WTC11 (cell line): ENCODE data around the gene SMAP1. TPM values are rescaled to one million over a fixed set of nuclear protein-coding genes. Genes with fewer than 3 reads are reported as not detected.

ENCODE experiments used
- ATAC-seq: fragments of 200-7000 bp; cut with Tn5 transposase; 2 replicates; pipeline ENCODE4 v1.10.0; 2021; ENCODE audit warnings: mild to moderate bottlenecking, moderate library complexity
- CTCF ChIA-PET: fragments of 300-600 bp; sonication (Branson Sonifier 250); formaldehyde crosslinking; loops from one replicate; lab custom pipeline; 2021; ENCODE audit warnings: antibody characterized with exemption; lab: Charles Lee
- POLR2A ChIA-PET: fragments of 350-600 bp; sonication (Branson Sonifier 250); formaldehyde crosslinking; loops from one replicate; lab custom pipeline; 2021; ENCODE audit warnings: antibody characterized with exemption; lab: Charles Lee
- DNase-seq: peaks from one replicate; pipeline ENCODE4 v3.0.0; 2021; ENCODE audit warnings: low spot score
- H3K27ac Mint-ChIP-seq: 2 replicates; pipeline ENCODE4 v1.8.0; 2021; ENCODE audit warnings: mixed read lengths
- H3K27me3 Mint-ChIP-seq: 2 replicates; pipeline ENCODE4 v1.8.0; 2021; ENCODE audit warnings: low read depth, mild to moderate bottlenecking, moderate library complexity, mixed read lengths
- H3K36me3 Mint-ChIP-seq: 2 replicates; pipeline ENCODE4 v1.8.0; 2021; ENCODE audit warnings: mixed read lengths
- H3K4me1 Mint-ChIP-seq: 2 replicates; pipeline ENCODE4 v1.8.0; 2022; ENCODE audit warnings: mixed read lengths
- H3K4me3 Mint-ChIP-seq: 2 replicates; pipeline ENCODE4 v1.8.0; 2021; ENCODE audit warnings: mild to moderate bottlenecking, moderate library complexity, mixed read lengths
- H3K9me3 Mint-ChIP-seq: 2 replicates; pipeline ENCODE4 v1.8.0; 2021; ENCODE audit warnings: mixed read lengths
- AR ChIP-seq: fragments of 250-450 bp; sonication (Bioruptor Pico); IDR thresholded peaks from 2 replicates; pipeline ENCODE4 v1.9.0; 2021; ENCODE audit warnings: mild to moderate bottlenecking
- CBFB ChIP-seq: sonication (generic); formaldehyde crosslinking; IDR thresholded peaks from 2 replicates; pipeline ENCODE4 v1.8.1; 2022; ENCODE audit warnings: mild to moderate bottlenecking, low read depth, missing genetic modification reagents
- ESRRA ChIP-seq: sonication (generic); formaldehyde crosslinking; IDR thresholded peaks from 2 replicates; pipeline ENCODE4 v1.8.1; 2022; ENCODE audit warnings: mild to moderate bottlenecking, missing genetic modification reagents, borderline replicate concordance
- HMGXB4 ChIP-seq: sonication (generic); formaldehyde crosslinking; IDR thresholded peaks from 2 replicates; pipeline ENCODE4 v1.8.1; 2023; ENCODE audit warnings: mild to moderate bottlenecking, moderate library complexity, missing genetic modification reagents
- IRF2 ChIP-seq: sonication (generic); formaldehyde crosslinking; IDR thresholded peaks from 2 replicates; pipeline ENCODE4 v1.8.0; 2022; ENCODE audit warnings: low read depth, missing genetic modification reagents, borderline replicate concordance
- MXD4 ChIP-seq: fragments of 250-450 bp; sonication (Bioruptor Pico); IDR thresholded peaks from 2 replicates; pipeline ENCODE4 v1.8.0; 2021; ENCODE audit warnings: mild to moderate bottlenecking, moderate library complexity, borderline replicate concordance
- NFE2L1 ChIP-seq: sonication (generic); formaldehyde crosslinking; IDR thresholded peaks from 2 replicates; pipeline ENCODE4 v1.8.1; 2023; ENCODE audit warnings: missing genetic modification reagents
- NR2C2 ChIP-seq: sonication (generic); formaldehyde crosslinking; IDR thresholded peaks from 2 replicates; pipeline ENCODE4 v1.8.0; 2022; ENCODE audit warnings: mild to moderate bottlenecking, missing genetic modification reagents
- SMAD3 ChIP-seq: sonication (generic); formaldehyde crosslinking; IDR thresholded peaks from 2 replicates; pipeline ENCODE4 v1.8.0; 2022; ENCODE audit warnings: missing genetic modification reagents, mild to moderate bottlenecking, borderline replicate concordance
- SMAD4 ChIP-seq: sonication (generic); formaldehyde crosslinking; IDR thresholded peaks from 2 replicates; pipeline ENCODE4 v1.8.0; 2022; ENCODE audit warnings: mild to moderate bottlenecking, missing genetic modification reagents
- SOX15 ChIP-seq: fragments of 250-450 bp; sonication (Bioruptor Pico); IDR thresholded peaks from 2 replicates; pipeline ENCODE4 v1.9.0; 2021; ENCODE audit warnings: mild to moderate bottlenecking
- TEAD1 ChIP-seq: sonication (generic); formaldehyde crosslinking; IDR thresholded peaks from 2 replicates; pipeline ENCODE4 v1.8.0; 2022; ENCODE audit warnings: mild to moderate bottlenecking, missing genetic modification reagents
- TEAD4 ChIP-seq: sonication (generic); formaldehyde crosslinking; IDR thresholded peaks from 2 replicates; pipeline ENCODE4 v1.8.0; 2022; ENCODE audit warnings: mild to moderate bottlenecking, missing genetic modification reagents
- ZBTB21 ChIP-seq: sonication (generic); formaldehyde crosslinking; IDR thresholded peaks from 2 replicates; pipeline ENCODE4 v1.8.1; 2023; ENCODE audit warnings: mild to moderate bottlenecking, missing genetic modification reagents, borderline replicate concordance
- ZNF263 ChIP-seq: sonication (generic); formaldehyde crosslinking; IDR thresholded peaks from 2 replicates; pipeline ENCODE4 v1.8.1; 2022; ENCODE audit warnings: low read depth, mild to moderate bottlenecking, moderate library complexity, missing genetic modification reagents
- ZNF512 ChIP-seq: sonication (generic); formaldehyde crosslinking; IDR thresholded peaks from 2 replicates; pipeline ENCODE4 v1.8.1; 2022; ENCODE audit warnings: missing genetic modification reagents, borderline replicate concordance
- total RNA-seq: library from RNA; stranded (reverse); gene quantifications from 3 replicates; pipeline ENCODE4 v1.2.3, GENCODE V29; 2021
- TF ChIP-seq, protein P1 (sequence below): sonication (generic); formaldehyde crosslinking; IDR thresholded peaks from 2 replicates; pipeline ENCODE4 v1.8.0; 2022; ENCODE audit warnings: mild to moderate bottlenecking, missing genetic modification reagents
- TF ChIP-seq, protein P2 (sequence below): fragments of 250-450 bp; sonication (Bioruptor Pico); IDR thresholded peaks from 2 replicates; pipeline ENCODE4 v1.8.0; 2021; ENCODE audit warnings: mild to moderate bottlenecking
- TF ChIP-seq, protein P3 (sequence below): sonication (generic); formaldehyde crosslinking; IDR thresholded peaks from 2 replicates; pipeline ENCODE4 v1.8.1; 2023; ENCODE audit warnings: mild to moderate bottlenecking, missing genetic modification reagents
- TF ChIP-seq, protein P4 (sequence below): fragments of 250-450 bp; sonication (Bioruptor Pico); IDR thresholded peaks from 2 replicates; pipeline ENCODE4 v1.9.0; 2021; ENCODE audit warnings: mild to moderate bottlenecking
- TF ChIP-seq, protein P5 (sequence below): fragments of 250-450 bp; sonication (Bioruptor Pico); IDR thresholded peaks from 2 replicates; pipeline ENCODE4 v1.9.0; 2021; ENCODE audit warnings: mild to moderate bottlenecking, borderline replicate concordance

The SMAP1 gene
- total RNA-seq, 1 experiment from 2014 or later: 29.0 TPM

- ChIA-PET CTCF (no interaction called here), POLR2A (interaction anchor here (0.7 kb wide), 1 partner anchor 108 kb away, joined by 5 read pairs; no protein-coding TSS in a partner anchor)
- no peaks in the 10 kb centered on the region for H3K9me3 Mint-ChIP-seq
- TF ChIP-seq, protein P1, sequence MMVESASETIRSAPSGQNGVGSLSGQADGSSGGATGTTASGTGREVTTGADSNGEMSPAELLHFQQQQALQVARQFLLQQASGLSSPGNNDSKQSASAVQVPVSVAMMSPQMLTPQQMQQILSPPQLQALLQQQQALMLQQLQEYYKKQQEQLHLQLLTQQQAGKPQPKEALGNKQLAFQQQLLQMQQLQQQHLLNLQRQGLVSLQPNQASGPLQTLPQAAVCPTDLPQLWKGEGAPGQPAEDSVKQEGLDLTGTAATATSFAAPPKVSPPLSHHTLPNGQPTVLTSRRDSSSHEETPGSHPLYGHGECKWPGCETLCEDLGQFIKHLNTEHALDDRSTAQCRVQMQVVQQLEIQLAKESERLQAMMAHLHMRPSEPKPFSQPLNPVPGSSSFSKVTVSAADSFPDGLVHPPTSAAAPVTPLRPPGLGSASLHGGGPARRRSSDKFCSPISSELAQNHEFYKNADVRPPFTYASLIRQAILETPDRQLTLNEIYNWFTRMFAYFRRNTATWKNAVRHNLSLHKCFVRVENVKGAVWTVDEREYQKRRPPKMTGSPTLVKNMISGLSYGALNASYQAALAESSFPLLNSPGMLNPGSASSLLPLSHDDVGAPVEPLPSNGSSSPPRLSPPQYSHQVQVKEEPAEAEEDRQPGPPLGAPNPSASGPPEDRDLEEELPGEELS (CRISPR knock-in tag): no peak
- TF ChIP-seq, protein P2, sequence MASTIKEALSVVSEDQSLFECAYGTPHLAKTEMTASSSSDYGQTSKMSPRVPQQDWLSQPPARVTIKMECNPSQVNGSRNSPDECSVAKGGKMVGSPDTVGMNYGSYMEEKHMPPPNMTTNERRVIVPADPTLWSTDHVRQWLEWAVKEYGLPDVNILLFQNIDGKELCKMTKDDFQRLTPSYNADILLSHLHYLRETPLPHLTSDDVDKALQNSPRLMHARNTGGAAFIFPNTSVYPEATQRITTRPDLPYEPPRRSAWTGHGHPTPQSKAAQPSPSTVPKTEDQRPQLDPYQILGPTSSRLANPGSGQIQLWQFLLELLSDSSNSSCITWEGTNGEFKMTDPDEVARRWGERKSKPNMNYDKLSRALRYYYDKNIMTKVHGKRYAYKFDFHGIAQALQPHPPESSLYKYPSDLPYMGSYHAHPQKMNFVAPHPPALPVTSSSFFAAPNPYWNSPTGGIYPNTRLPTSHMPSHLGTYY (CRISPR knock-in tag): no peak
- TF ChIP-seq ZNF512 (CRISPR knock-in tag) (no peak), ESRRA (CRISPR knock-in tag) (no peak), TEAD1 (CRISPR knock-in tag) (no peak), NFE2L1 (CRISPR knock-in tag) (no peak), HMGXB4 (CRISPR knock-in tag) (no peak), ZNF263 (no peak), SMAD4 (CRISPR knock-in tag) (no peak), SOX15 (CRISPR knock-in tag) (no peak), IRF2 (CRISPR knock-in tag) (no peak), TEAD4 (CRISPR knock-in tag) (no peak), SMAD3 (CRISPR knock-in tag) (no peak), ZBTB21 (CRISPR knock-in tag) (no peak), AR (no peak)
- TF ChIP-seq, all 79 proteins: peak for 0
- H3K4me3 Mint-ChIP-seq: no peak overlapping the region
- no peak for ATAC-seq
- no peaks in the 10 kb centered on the region for H3K36me3 Mint-ChIP-seq
- no peak for DNase-seq
- no peak overlapping the region for H3K27ac Mint-ChIP-seq
- H3K4me1 Mint-ChIP-seq: no peaks in the 10 kb centered on the region
- no peaks in the 10 kb centered on the region for H3K27me3 Mint-ChIP-seq
These were observed 15.5 kb upstream of the SMAP1 start for GRCh38 chr6:70652216-70652615.

DNA sequence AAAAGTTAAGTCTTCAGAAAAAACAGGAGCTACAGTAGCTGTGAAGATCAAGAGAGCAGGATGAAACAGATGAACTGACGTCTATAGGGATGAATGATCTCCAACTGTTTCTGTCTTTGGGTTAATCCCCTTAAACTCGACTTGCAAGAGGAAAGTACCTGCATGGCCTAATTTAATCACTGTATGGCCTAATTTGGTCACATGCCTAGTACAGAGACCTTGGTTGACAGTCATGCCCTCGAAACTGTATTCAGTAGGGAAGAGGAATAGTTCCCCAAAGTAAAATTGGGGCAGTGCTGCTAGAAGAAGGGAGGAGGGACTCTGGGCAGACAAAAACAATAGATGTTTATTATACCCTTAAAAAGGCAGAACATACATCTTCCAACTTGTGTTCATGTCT lies 10.0 kb upstream of the SMAP1 start:
- H3K9me3 Mint-ChIP-seq: no peaks in the 10 kb centered on the region
- no peaks in the 10 kb centered on the region for H3K36me3 Mint-ChIP-seq
- no peak overlapping the region for H3K27ac Mint-ChIP-seq
- H3K27me3 Mint-ChIP-seq: peaks cover 3% of the 10 kb centered on the region
- ChIA-PET CTCF (no interaction called here), POLR2A (no interaction called here)
- no peak overlapping the region for H3K4me3 Mint-ChIP-seq
- no peaks in the 10 kb centered on the region for H3K4me1 Mint-ChIP-seq
- DNase-seq: no peak
- no peak for ATAC-seq
- TF ChIP-seq, protein P3, sequence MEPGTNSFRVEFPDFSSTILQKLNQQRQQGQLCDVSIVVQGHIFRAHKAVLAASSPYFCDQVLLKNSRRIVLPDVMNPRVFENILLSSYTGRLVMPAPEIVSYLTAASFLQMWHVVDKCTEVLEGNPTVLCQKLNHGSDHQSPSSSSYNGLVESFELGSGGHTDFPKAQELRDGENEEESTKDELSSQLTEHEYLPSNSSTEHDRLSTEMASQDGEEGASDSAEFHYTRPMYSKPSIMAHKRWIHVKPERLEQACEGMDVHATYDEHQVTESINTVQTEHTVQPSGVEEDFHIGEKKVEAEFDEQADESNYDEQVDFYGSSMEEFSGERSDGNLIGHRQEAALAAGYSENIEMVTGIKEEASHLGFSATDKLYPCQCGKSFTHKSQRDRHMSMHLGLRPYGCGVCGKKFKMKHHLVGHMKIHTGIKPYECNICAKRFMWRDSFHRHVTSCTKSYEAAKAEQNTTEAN (CRISPR knock-in tag): no peak
- TF ChIP-seq CBFB (CRISPR knock-in tag) (no peak), MXD4 (no peak), NR2C2 (CRISPR knock-in tag) (no peak)
- TF ChIP-seq, protein P4, sequence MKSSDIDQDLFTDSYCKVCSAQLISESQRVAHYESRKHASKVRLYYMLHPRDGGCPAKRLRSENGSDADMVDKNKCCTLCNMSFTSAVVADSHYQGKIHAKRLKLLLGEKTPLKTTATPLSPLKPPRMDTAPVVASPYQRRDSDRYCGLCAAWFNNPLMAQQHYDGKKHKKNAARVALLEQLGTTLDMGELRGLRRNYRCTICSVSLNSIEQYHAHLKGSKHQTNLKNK (CRISPR knock-in tag): no peak
- TF ChIP-seq, protein P5, sequence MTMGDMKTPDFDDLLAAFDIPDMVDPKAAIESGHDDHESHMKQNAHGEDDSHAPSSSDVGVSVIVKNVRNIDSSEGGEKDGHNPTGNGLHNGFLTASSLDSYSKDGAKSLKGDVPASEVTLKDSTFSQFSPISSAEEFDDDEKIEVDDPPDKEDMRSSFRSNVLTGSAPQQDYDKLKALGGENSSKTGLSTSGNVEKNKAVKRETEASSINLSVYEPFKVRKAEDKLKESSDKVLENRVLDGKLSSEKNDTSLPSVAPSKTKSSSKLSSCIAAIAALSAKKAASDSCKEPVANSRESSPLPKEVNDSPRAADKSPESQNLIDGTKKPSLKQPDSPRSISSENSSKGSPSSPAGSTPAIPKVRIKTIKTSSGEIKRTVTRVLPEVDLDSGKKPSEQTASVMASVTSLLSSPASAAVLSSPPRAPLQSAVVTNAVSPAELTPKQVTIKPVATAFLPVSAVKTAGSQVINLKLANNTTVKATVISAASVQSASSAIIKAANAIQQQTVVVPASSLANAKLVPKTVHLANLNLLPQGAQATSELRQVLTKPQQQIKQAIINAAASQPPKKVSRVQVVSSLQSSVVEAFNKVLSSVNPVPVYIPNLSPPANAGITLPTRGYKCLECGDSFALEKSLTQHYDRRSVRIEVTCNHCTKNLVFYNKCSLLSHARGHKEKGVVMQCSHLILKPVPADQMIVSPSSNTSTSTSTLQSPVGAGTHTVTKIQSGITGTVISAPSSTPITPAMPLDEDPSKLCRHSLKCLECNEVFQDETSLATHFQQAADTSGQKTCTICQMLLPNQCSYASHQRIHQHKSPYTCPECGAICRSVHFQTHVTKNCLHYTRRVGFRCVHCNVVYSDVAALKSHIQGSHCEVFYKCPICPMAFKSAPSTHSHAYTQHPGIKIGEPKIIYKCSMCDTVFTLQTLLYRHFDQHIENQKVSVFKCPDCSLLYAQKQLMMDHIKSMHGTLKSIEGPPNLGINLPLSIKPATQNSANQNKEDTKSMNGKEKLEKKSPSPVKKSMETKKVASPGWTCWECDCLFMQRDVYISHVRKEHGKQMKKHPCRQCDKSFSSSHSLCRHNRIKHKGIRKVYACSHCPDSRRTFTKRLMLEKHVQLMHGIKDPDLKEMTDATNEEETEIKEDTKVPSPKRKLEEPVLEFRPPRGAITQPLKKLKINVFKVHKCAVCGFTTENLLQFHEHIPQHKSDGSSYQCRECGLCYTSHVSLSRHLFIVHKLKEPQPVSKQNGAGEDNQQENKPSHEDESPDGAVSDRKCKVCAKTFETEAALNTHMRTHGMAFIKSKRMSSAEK (CRISPR knock-in tag): no peak
